Duodenal mucosa (tissue), 2 donors: Measurements from ENCODE around the gene MYO9B.

Experiments used
- H3K27ac ChIP-seq: one replicate; pipeline ENCODE4 v1.7.0; 2013; ENCODE audit warnings: low read depth, low read length
- H3K27me3 ChIP-seq, 2 donors: one replicate each; pipeline ENCODE4 v1.7.0; 2013; ENCODE audit warnings: low read length in 2 of 2, control low read depth in 1 of 2; ENCODE audit not compliant: insufficient read depth in 2 of 2, control insufficient read depth in 1 of 2
- H3K36me3 ChIP-seq, 2 donors: one replicate each; pipeline ENCODE4 v1.7.0; 2013; ENCODE audit warnings: low read length in 2 of 2, control low read depth in 1 of 2; ENCODE audit not compliant: insufficient read depth in 2 of 2, control insufficient read depth in 1 of 2
- H3K4me1 ChIP-seq, 2 donors: one replicate each; pipeline ENCODE4 v1.7.0; 2013; ENCODE audit warnings: low read length in 2 of 2, control low read depth in 1 of 2; ENCODE audit not compliant: insufficient read depth in 2 of 2, control insufficient read depth in 1 of 2
- H3K4me3 ChIP-seq, 2 donors: one replicate each; pipeline ENCODE4 v1.7.0; 2013; ENCODE audit warnings: low read length in 2 of 2, low read depth in 1 of 2
- H3K9ac ChIP-seq, 2 donors: one replicate each; pipeline ENCODE4 v1.7.0; 2013; ENCODE audit warnings: low read length in 2 of 2, low read depth in 1 of 2
- H3K9me3 ChIP-seq, 2 donors: one replicate each; pipeline ENCODE4 v1.7.0; 2013; ENCODE audit warnings: low read length in 2 of 2, control low read depth in 1 of 2; ENCODE audit not compliant: control insufficient read depth in 1 of 2

Gene MYO9B

GRCh38 chr19:17236811-17237543 is 161.4 kb downstream of the MYO9B start:
- Histone ChIP-seq H3K4me1 (peaks cover 37 to 39% of the 10 kb centered on the region in 2 donors), H3K27ac (no peak overlapping the region), H3K4me3 (peak overlapping the region in 1 of 2 donors; percentile 43), H3K36me3 (peaks cover 7 to 27% of the 10 kb centered on the region in 2 donors), H3K9me3 (no peaks in the 10 kb centered on the region), H3K9ac (no peak overlapping the region), H3K27me3 (no peaks in the 10 kb centered on the region)

- Histone ChIP-seq H3K9me3 (no peaks in the 10 kb centered on the region), H3K27me3 (no peaks in the 10 kb centered on the region), H3K9ac (no peak overlapping the region), H3K27ac (no peak overlapping the region), H3K4me1 (peaks cover 46 to 48% of the 10 kb centered on the region in 2 donors), H3K4me3 (no peak overlapping the region), H3K36me3 (peaks cover 7 to 17% of the 10 kb centered on the region in 2 donors)
These were observed 162.4 kb downstream of the MYO9B start for GRCh38 chr19:17237747-17238706.

- no peaks in the 10 kb centered on the region for H3K9me3 ChIP-seq
- no peaks in the 10 kb centered on the region for H3K27me3 ChIP-seq
- H3K4me3 ChIP-seq = peak overlapping the region; percentile 28 to 29
- H3K9ac ChIP-seq = peak overlapping the region; percentile 43 to 48
- peaks cover 45 to 50% of the 10 kb centered on the region in 2 donors for H3K4me1 ChIP-seq
- peak overlapping the region; percentile 10 for H3K27ac ChIP-seq
- peaks cover 7 to 17% of the 10 kb centered on the region in 2 donors for H3K36me3 ChIP-seq
These were observed 164.6 kb downstream of the MYO9B start for GRCh38 chr19:17240062-17240752.

- Histone ChIP-seq H3K36me3 (peaks cover 7 to 17% of the 10 kb centered on the region in 2 donors), H3K4me1 (peaks cover 43 to 48% of the 10 kb centered on the region in 2 donors), H3K9me3 (no peaks in the 10 kb centered on the region), H3K27me3 (no peaks in the 10 kb centered on the region), H3K27ac (peak overlapping the region; percentile 10), H3K9ac (peak overlapping the region; percentile 43 to 48), H3K4me3 (peak overlapping the region in 1 of 2 donors; percentile 29)
These were observed 165.3 kb downstream of the MYO9B start for GRCh38 chr19:17240826-17241399.

GRCh38 chr19:17242431-17243208 is 167.0 kb downstream of the MYO9B start:
- peak overlapping the region; percentile 89 for H3K4me3 ChIP-seq
- peaks cover 46 to 52% of the 10 kb centered on the region in 2 donors for H3K4me1 ChIP-seq
- H3K36me3 ChIP-seq = peaks cover 7 to 16% of the 10 kb centered on the region in 2 donors
- no peaks in the 10 kb centered on the region for H3K27me3 ChIP-seq
- no peaks in the 10 kb centered on the region for H3K9me3 ChIP-seq
- no peak overlapping the region for H3K27ac ChIP-seq
- H3K9ac ChIP-seq = peak overlapping the region; percentile 74 to 89

- Histone ChIP-seq H3K9me3 (no peaks in the 10 kb centered on the region), H3K36me3 (peaks cover 1 to 9% of the 10 kb centered on the region in 2 donors), H3K27me3 (no peaks in the 10 kb centered on the region), H3K4me3 (peak overlapping the region; percentile 89), H3K9ac (peak overlapping the region; percentile 74 to 89), H3K27ac (peak overlapping the region; percentile 70), H3K4me1 (peaks cover 46 to 59% of the 10 kb centered on the region in 2 donors)
These were observed 167.7 kb downstream of the MYO9B start for GRCh38 chr19:17243211-17243829.

GRCh38 chr19:17243830-17244617 is 168.4 kb downstream of the MYO9B start:
- Histone ChIP-seq H3K9me3 (no peaks in the 10 kb centered on the region), H3K9ac (peak overlapping the region; percentile 74 to 89), H3K27ac (peak overlapping the region; percentile 70), H3K36me3 (peaks cover 0 to 5% of the 10 kb centered on the region in 2 donors), H3K27me3 (no peaks in the 10 kb centered on the region), H3K4me3 (peak overlapping the region; percentile 89), H3K4me1 (peaks cover 49 to 64% of the 10 kb centered on the region in 2 donors)

- Histone ChIP-seq H3K27me3 (no peaks in the 10 kb centered on the region), H3K36me3 (peaks cover 0 to 5% of the 10 kb centered on the region in 2 donors), H3K9me3 (no peaks in the 10 kb centered on the region), H3K27ac (peak overlapping the region; percentile 70), H3K9ac (peak overlapping the region; percentile 70 to 89), H3K4me1 (peaks cover 48 to 66% of the 10 kb centered on the region in 2 donors), H3K4me3 (peak overlapping the region; percentile 89)
These were observed 169.3 kb downstream of the MYO9B start for GRCh38 chr19:17244618-17245534.
